ENCODE results near the gene BLOC1S3.
A peak's percentile ranks its signal among the peaks of the same experiment; 100 is the strongest.

BLOC1S3 gene, protein sequence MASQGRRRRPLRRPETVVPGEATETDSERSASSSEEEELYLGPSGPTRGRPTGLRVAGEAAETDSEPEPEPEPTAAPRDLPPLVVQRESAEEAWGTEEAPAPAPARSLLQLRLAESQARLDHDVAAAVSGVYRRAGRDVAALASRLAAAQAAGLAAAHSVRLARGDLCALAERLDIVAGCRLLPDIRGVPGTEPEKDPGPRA

GRCh38 chr19:45178262-45179071, at the start of gene BLOC1S3:
BLOC1S3 (plus strand) TSS chr19:45178784; CDS start chr19:45179297, 513 bp downstream.
- DNase-seq (ENCODE audit: low spot score): peak; percentile 97

DNA sequence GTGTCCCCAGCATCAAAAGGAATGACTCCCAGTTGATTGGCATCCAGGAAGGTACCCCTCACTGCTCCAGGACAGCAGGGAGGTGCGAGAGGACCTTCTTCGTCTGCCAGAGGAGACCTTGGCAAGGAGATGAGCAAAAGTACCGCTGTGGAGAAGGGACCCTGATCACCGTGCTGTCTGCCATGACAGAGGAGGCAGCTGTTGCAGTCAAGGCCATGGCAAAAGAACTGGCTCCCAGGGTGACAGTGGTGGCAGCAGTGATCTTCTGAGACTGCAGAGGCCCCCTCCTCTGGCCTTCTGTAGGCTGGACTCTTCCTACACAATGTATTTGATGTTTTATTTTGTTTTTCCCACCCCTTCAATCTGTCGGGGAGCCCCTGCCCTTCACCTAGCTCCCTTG, 49.8 kb upstream of the BLOC1S3 start:
- DNase-seq (ENCODE audit: low spot score): no peak

DNA sequence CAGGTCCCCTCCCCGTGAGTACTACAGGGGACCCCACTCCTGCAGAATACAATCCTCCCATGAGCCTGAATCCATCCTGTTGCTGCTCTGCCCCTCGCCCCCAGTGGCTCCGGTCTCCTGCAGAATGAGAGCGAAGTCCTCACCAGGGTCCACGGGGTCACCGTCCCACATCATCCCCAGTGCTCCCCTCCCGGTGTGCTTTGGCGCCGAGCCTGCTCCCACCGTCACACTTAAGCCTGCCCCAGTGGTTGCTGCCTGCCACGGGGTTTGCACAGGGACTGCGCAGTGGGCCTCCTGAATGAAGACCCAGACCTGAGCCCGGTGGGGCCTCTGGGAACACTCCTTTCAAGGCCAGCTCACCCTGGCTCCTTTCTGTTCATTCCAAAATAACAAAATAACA, 48.3 kb upstream of the BLOC1S3 start:
- DNase-seq (ENCODE audit: low spot score): no peak

- DNase-seq (ENCODE audit: low spot score): peak; percentile 87
These were observed 47.5 kb upstream of the BLOC1S3 start for GRCh38 chr19:45130888-45131615.

- no peak for DNase-seq (ENCODE audit: low spot score)
These were observed 44.9 kb upstream of the BLOC1S3 start for GRCh38 chr19:45133661-45134060.

GRCh38 chr19:45135176-45135885, 43.3 kb upstream of the BLOC1S3 start:
- DNase-seq (ENCODE audit: low spot score): no peak

- no peak for DNase-seq (ENCODE audit: low spot score)
These were observed 41.9 kb upstream of the BLOC1S3 start for GRCh38 chr19:45136507-45137178.

DNA sequence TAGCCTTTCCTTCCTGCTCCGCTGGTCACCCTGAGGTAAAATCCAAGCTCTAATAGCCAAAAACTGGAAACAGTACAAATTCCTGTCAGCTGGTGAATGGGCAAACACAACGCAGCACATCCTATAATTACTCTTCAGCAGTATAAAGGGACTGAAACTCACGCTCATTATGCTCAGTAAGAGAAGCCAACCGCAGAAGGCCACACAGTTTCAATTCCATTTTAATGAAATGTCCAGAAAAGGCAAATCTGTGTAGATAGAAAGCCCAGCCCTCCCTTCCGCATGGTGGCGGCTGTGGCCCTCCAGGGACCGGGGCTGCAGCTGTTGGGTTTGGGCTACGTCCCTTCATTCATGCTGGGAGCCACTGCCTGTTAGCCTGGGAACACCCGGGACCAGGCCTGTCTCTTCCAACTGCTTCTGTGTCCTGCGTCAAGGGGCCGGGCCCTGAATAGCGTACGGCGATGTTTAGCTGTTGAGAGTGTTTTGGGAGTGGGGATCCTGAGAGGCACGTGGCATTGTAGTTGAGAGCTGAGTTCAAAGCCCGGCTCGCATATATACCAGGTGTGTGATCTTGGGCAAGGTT, 41.3 kb upstream of the BLOC1S3 start:
- no peak for DNase-seq (ENCODE audit: low spot score)

GRCh38 chr19:45138303-45138751, 40.3 kb upstream of the BLOC1S3 start:
- DNase-seq (ENCODE audit: low spot score): no peak

GRCh38 chr19:45139286-45140143, 39.1 kb upstream of the BLOC1S3 start:
- DNase-seq (ENCODE audit: low spot score): no peak

GRCh38 chr19:45140144-45140503, 38.5 kb upstream of the BLOC1S3 start:
- no peak for DNase-seq (ENCODE audit: low spot score)

- no peak for DNase-seq (ENCODE audit: low spot score)
These were observed 38.1 kb upstream of the BLOC1S3 start for GRCh38 chr19:45140533-45140932.

GRCh38 chr19:45141203-45141900, 37.2 kb upstream of the BLOC1S3 start:
- DNase-seq (ENCODE audit: low spot score): no peak

- no peak for DNase-seq (ENCODE audit: low spot score)
These were observed 36.4 kb upstream of the BLOC1S3 start for GRCh38 chr19:45142016-45142725.

GRCh38 chr19:45142726-45143110, 35.9 kb upstream of the BLOC1S3 start:
- no peak for DNase-seq (ENCODE audit: low spot score)

DNA sequence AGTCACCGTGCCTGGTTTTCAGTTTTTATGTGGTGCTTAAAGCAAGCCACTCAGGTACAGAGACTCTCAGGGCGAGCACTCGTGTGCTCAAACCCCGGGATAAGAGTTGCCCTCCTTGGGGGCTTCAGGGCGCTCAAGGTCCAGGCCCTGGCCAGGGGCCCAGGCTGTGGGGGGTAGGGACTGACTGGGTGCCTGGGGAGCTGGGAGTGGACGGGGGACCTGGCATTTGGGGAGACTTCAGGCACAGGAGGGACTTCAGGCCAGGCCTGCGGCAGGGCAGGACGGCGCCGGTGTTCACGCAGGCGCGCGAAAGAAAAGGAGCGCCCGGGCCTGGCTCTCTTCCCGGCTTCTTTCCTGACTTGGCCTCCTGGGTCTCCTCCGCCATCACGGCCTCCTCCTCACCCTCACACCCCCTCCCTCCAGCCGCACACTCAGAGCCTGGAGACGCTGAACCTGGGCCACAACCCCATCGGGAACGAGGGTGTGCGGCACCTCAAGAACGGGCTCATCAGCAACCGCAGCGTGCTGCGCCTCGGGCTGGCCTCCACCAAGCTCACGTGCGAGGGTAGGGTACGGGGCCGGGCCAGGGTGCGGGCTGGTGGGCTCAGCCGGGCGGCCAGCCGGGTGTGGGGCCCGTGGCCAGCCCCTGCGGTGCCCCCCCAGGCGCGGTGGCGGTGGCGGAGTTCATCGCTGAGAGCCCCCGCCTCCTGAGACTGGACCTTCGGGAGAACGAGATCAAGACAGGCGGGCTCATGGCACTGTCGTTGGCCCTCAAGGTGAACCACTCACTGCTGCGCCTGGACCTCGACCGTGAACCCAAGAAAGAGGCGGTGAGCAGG, 33.9 kb upstream of the BLOC1S3 start:
- no peak for DNase-seq (ENCODE audit: low spot score)

GRCh38 chr19:45145270-45146189, 33.1 kb upstream of the BLOC1S3 start:
- DNase-seq (ENCODE audit: low spot score): no peak
